HG03520 (cell line): ENCODE data around the gene ZNF888.
"Not testable (repeated sequence)": the region's sequence is repeated elsewhere in the genome, so short reads cannot be mapped to it uniquely, and the experiment has no call there.

Experiments used
- ATAC-seq: cut with Tn5 transposase; IDR thresholded peaks from one replicate; pipeline ENCODE4 v1.9.1; 2021; ENCODE audit warnings: mild to moderate bottlenecking, moderate library complexity; ENCODE audit not compliant: unreplicated experiment

ZNF888 gene

GRCh38 chr19:52880895-52881389 is 42.3 kb downstream of the ZNF888 start:
- no peak for ATAC-seq

GRCh38 chr19:52872996-52873395 is 50.2 kb downstream of the ZNF888 start:
- not testable (repeated sequence) for ATAC-seq

- ATAC-seq: no peak
Measured at GRCh38 chr19:52871466-52871865, 51.8 kb downstream of the ZNF888 start.

GRCh38 chr19:52868031-52868430 is 55.2 kb downstream of the ZNF888 start:
- ATAC-seq: not testable (repeated sequence)

GRCh38 chr19:52857378-52858191 is 65.6 kb downstream of the ZNF888 start, which contains the start of gene ZNF468:
Gene ZNF468, minus strand, starts transcription at chr19:52857619. Its CDS starts 3,347 bp downstream, at chr19:52854272.
- ATAC-seq: peak; percentile 95

- ATAC-seq: not testable (repeated sequence)
Measured at GRCh38 chr19:52856540-52857377, 66.5 kb downstream of the ZNF888 start.
